Hepatocyte (in vitro differentiated cells): Measurements from ENCODE around the gene APOL2.

Source experiments
- CTCF ChIP-seq: fragments of 200-600 bp; sonication (generic); IDR thresholded peaks from 2 replicates; pipeline ENCODE4 v1.5.1; 2016; ENCODE audit warnings: antibody characterized with exemption, mild to moderate bottlenecking; ENCODE audit not compliant: poor library complexity
- EZH2 ChIP-seq: fragments of 200-600 bp; sonication (generic); IDR thresholded peaks from 2 replicates; pipeline ENCODE4 v1.6.1; 2016; ENCODE audit warnings: antibody characterized with exemption, mild to moderate bottlenecking, borderline replicate concordance

GRCh38 chr22:36196254-36197064, 42.9 kb downstream of the APOL2 start:
- TF ChIP-seq CTCF: no peak
- no peak for TF ChIP-seq EZH2
